Fibroblast of mammary gland (primary cell): ENCODE data around the gene LANCL1.

Experiments
- DNase-seq: peaks from one replicate; pipeline ENCODE4 v3.0.0-alpha.2; 2010; ENCODE audit warnings: low read depth
- H3K4me3 ChIP-seq: 2 replicates; pipeline ENCODE4 v1.5.1; 2011; ENCODE audit warnings: low read depth, mild to moderate bottlenecking, low read length, moderate library complexity; ENCODE audit not compliant: control insufficient read depth
- CTCF ChIP-seq: conservative IDR thresholded peaks from 2 replicates; pipeline ENCODE4 v1.5.1; 2011; ENCODE audit warnings: low read depth, low read length, inconsistent platforms; ENCODE audit not compliant: control insufficient read depth, insufficient read depth

LANCL1 gene

GRCh38 chr2:210476194-210477128, at the start of gene LANCL1:
TSS of gene LANCL1 (minus strand) at chr2:210476759. CDS start at chr2:210476396, 363 bp downstream.
- peak within 1 kb of the TSS; percentile 82 for H3K4me3 ChIP-seq
- no peak for TF ChIP-seq CTCF
- peak; percentile 88 for DNase-seq

GRCh38 chr2:210524533-210524932, 48.0 kb upstream of the LANCL1 start:
- TF ChIP-seq CTCF = no peak
- no peak overlapping the region for H3K4me3 ChIP-seq
- DNase-seq = no peak

- no peak for DNase-seq
- TF ChIP-seq CTCF = no peak
- no peak overlapping the region for H3K4me3 ChIP-seq
These were observed 47.2 kb upstream of the LANCL1 start for GRCh38 chr2:210523650-210524289.

- TF ChIP-seq CTCF = no peak
- no peak overlapping the region for H3K4me3 ChIP-seq
- no peak for DNase-seq
These were observed 45.8 kb upstream of the LANCL1 start for GRCh38 chr2:210522399-210522798.

GRCh38 chr2:210519594-210519993, 43.0 kb upstream of the LANCL1 start:
- H3K4me3 ChIP-seq = no peak overlapping the region
- no peak for DNase-seq
- TF ChIP-seq CTCF = no peak

- DNase-seq = no peak
- H3K4me3 ChIP-seq = no peak overlapping the region
- TF ChIP-seq CTCF = no peak
These were observed 40.7 kb upstream of the LANCL1 start for GRCh38 chr2:210517264-210517663.
